HG02885 (cell line): ENCODE data around the gene MAPT.

Experiments
- ATAC-seq: cut with Tn5 transposase; IDR thresholded peaks from one replicate; pipeline ENCODE4 v1.9.1; 2021; ENCODE audit warnings: mild to moderate bottlenecking; ENCODE audit not compliant: unreplicated experiment, poor library complexity

Gene MAPT

GRCh38 chr17:46064460-46064859 is 170.1 kb downstream of the MAPT start:
- ATAC-seq, result no peak

GRCh38 chr17:46071796-46072195 is 177.4 kb downstream of the MAPT start:
- no peak for ATAC-seq

DNA sequence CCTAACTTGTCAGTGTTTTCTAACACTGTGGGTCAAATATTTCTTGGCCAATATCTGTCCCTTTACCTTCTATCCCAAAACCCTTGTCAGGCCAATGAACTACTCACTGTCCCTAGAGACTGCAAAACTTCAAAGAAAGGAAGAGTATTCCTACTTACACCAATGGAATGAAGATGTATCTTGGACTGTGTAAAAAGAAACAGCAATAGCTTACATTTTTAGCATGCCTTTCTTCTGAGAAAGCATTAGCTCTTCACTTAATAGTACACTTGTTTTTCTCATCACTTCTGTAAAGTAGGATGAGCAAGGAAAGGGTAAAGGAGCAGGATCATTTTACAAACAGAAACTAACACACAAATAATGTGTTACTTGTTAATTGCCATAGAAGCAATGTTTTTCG is 178.6 kb downstream of the MAPT start:
- no peak for ATAC-seq

DNA sequence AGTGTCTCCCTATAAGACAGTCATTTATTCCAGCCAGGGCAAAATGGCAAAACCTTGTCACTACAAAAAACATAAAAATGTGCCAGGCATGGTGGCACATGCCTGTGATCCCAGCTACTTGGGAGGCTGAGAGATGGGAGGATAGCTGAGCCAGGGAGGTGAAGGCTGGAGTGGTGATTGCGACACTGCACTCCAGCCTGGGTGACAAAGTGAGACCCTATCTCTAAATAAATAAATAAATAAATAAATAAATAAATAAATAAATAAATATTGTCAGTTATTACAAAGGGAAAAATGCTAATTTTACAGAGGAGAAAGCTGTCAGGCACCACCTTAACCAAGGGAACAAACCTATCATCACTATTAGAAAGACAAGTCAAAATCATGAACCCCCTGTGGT is 180.2 kb downstream of the MAPT start:
- ATAC-seq, result no peak
